GM19238 (cell line): ENCODE data around the gene ACP6.
"Not testable (repeated sequence)": the region's sequence is repeated elsewhere in the genome, so short reads cannot be mapped to it uniquely, and the experiment has no call there.

Experiments
- DNase-seq: peaks from one replicate; pipeline ENCODE4 v3.0.0; 2011; ENCODE audit warnings: low spot score; ENCODE audit not compliant: insufficient read length

ACP6 gene

GRCh38 chr1:147670319-147671001 is at the start of gene ACP6:
TSS of gene ACP6 (minus strand) at chr1:147670524. CDS start at chr1:147670048, 476 bp downstream.
- peak; percentile 88 for DNase-seq

DNA sequence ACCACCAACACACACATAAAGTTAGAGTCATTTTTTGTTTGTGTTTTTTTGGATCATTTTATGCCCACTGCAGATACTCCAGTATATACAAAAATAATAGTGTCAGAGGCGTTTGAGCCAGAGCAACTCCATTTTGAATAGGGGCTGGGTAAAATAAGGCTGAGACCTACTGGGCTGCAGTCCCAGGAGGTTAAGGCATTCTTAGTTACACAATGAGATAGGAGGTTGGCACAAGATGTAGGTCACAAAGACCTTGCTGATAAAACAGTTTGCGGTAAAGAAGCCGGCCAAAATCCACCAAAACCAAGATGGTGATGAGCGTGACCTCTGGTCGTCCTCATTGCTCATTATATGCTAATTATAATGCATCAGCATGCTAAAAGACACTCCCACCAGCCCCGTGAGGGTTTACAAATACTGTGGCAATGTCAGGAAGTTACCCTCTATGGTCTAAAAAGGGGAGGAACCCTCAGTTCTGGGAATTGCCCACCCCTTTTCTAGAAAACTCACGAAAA is 49.4 kb upstream of the ACP6 start:
- DNase-seq = no peak

GRCh38 chr1:147719029-147719698 is 48.8 kb upstream of the ACP6 start:
- DNase-seq = no peak

GRCh38 chr1:147717706-147718097 is 47.4 kb upstream of the ACP6 start:
- DNase-seq = no peak

DNA sequence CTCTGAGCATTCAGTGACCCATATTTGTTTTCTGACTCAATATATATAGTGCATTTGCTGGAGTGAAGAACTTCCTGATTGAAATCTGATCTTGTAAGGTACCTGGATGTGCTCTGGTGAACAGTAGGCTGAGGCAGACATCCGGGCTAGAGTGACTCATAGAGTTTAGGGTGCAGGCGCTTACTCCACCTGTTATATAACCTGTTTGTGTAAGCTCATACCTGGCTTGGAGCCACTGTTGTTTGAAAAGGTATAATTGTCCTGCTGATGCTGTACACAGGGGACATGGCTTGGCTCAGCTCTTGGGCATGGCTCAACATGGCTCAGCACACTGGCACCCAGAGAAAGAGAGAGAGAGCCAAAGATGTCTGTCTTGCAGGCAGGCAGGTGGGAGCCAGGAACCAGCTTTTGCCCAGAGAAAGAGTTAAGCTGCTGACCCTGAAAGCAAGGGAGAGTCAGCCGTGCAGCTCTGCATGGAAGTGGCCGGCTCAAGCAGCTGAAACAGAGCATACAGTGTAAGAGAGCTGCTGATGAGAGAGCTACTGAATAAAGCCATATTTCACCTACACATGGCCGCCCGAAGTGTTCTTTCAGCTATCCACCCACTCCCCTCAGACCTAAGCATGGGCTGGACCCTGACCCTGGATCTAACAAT is 46.9 kb upstream of the ACP6 start:
- no peak for DNase-seq

DNA sequence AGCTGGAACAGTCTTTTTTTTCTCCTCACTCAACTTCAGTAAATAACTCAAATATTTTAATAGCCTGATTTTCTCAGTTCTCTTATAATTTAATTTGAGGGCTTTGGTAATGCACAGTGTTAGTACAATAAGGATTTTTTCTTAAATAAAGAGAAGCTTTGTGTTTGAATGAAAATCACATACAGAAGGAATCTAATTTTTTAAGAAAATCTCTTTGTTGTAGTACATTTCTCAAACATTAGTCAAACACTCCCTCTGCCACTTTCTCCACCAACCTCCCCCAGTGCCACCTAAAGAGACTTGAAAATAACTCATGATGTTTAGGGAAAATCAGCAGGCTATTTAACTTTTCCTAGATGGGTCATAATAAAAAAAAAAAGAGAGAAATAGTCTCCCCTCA is 42.3 kb upstream of the ACP6 start:
- DNase-seq = no peak

DNA sequence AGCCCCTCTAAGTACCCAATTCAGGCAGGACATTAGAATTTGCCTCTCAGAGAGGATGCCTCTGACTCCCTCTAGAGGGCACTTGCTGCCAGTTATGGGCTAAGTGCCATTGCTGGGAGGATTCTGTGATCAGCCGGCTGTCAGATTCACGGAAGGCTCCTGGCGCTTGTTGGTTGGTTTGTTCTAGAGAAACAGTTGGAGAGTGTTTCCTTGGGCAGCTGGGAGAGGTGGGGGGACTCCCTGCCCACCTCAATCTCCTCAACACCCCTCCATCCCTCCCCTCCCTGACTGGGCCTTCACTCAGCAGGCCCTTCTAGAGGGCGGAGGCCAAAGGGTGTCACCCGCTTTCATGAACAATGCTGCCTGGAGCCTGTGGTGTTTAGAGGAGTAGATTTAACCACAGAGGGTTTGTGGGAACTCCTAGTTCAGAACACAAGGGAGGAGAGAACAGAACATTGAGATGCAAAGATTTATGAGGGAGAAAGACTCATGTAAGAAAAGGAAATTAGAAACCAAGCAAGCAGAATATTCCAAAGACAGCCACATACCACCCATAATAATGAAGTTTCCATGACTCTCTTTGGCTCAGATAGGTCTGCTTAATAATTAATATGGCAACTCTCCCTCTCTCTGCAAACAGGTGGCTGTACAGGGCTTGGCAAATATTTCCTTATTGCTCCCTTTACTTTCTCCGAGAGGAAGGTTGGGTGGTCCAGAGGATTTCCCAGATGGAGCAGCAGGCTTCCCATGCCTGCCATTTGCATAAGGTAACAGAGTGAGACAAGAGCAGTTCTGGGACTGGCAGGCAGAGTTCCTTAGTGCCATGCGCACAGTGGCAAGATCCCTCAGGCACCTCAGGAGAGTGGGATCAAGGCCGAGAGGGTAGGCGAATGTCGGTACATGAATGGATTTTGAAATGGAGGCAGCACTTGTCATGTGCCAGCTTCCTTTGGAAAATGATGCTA is 30.0 kb upstream of the ACP6 start:
- peak; percentile 35 for DNase-seq

GRCh38 chr1:147699686-147700041 is 29.3 kb upstream of the ACP6 start:
- DNase-seq = no peak

GRCh38 chr1:147683163-147683763 is 12.9 kb upstream of the ACP6 start:
- DNase-seq = no peak

DNA sequence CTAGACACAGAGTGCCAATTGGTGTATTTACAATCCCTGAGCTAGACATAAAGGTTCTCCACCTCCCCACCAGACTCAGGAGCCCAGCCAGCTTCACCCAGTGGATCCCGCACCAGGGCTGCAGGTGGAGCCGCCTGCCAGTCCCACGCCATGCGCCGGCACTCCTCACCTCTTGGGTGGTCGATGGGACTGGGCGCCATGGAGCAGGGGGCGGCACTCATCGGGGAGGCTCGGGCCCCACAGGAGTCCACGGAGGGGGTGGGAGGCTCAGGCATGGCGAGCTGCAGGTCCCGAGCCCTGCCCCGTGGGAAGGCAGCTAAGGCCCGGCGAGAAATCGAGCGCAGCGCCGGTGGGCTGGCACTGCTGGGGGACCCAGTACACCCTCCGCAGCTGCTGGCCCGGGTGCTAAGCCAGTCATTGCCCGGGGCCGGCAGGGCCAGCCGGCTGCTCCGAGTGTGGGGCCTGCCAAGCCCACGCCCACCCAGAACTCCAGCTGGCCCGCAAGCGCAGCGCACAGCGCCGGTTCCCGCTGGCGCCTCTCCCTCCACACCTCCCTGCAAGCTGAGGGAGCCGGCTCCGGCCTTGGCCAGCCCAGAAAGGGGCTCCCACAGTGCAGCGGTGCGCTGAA is 10.4 kb upstream of the ACP6 start:
- DNase-seq = not testable (repeated sequence)

- not testable (repeated sequence) for DNase-seq
Measured at GRCh38 chr1:147677681-147678080, 7.4 kb upstream of the ACP6 start.

DNA sequence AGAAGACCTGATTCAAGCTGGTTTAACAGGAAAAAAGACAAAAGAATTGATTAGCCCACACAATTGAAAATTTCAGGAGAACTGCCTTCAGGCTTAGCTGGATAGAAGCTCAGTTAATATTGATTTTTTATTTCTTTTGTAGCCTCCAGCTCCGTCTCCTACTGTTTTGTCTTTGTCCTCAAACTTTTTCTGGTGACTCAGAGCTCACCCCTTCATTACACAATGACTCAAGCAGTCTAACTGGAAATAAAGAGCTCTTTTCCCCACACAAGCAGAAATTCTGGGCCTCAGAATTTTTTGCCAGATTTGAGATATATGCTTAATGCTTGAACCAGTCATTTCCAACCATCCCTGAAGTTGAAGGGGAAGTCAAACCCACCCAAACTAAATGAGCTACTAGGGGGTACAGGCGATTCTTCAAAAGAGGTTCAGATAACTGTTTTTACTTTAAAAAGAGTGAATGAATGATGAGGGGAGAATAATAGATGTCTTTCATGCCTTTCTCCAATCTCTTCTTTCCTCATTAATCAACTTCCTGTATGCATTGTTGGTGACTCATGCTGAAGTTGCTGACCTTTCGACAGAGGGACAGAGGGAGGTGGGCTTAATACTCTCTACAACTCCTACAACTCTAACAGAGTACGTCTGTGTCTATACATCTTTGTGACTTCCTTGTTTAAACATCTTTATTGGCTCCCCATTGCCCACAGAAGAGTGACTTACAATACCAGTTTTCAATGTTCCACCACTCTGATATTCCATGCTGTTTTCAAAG is 6.2 kb upstream of the ACP6 start:
- no peak for DNase-seq

- DNase-seq = no peak
Measured at GRCh38 chr1:147673816-147674215, 3.5 kb upstream of the ACP6 start.

GRCh38 chr1:147673406-147673805 is 3.1 kb upstream of the ACP6 start:
- no peak for DNase-seq

DNA sequence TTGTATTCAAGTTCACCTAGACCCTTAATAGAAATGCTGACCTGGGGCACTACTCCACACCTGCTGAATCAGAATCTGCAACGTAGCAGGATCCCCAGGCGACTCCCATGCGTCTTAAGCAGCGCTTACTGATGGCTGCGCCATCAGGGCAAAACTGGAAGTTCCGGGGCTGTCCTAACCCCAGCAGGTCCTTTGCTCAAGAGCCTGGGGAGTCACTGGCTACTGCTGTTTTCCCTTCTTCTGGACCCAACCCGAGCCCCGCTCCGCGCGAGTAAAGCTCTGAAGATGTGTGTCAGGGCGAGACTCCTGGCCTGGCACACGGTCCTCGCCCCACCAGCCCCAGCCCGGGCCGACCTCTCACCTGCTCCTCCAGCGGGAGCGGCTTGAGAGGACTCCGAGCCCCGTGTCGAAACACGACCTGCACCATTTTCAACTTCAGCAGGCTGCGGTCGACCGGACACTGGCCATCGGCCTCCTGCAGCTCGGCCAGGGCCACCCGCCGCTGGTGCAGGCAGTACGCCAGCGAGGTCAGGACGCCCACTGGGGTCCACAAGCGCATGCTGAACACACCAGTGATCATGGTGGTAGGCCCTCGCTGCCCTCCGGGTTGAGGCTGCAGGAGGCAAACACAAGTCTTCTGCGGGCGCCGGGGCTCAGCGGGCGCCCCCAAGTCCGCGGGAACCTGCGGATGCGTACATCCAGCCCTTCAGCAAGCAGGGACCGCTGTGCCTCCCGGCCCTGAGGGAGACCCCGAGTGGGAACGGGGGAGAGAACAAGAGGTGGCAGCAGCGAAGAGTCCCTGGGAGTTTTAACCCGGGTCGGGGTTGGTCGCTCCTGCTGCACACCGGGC is 630 bp downstream of the ACP6 start:
- peak; percentile 23 for DNase-seq

DNA sequence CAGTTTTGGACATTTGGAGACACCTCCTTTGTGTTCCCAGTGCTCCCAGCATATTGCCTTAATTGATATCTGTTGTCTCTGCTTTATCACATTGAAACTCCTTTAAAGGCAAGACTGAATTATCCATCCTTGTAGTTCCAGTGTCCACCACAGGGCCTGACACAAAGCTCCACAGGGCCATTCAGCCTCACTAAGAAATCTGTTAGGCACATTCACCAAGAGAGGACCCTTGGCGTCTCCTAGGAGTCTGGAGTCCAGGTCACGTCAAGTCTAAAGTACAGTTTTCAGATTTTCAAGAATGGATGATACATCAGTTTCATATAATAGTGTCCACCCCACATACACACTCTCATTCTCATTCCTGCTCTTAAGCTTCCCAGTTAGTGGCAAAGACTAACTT is 4.8 kb downstream of the ACP6 start:
- no peak for DNase-seq

GRCh38 chr1:147664206-147664605 is 6.1 kb downstream of the ACP6 start:
- no peak for DNase-seq

GRCh38 chr1:147654511-147654910 is 15.8 kb downstream of the ACP6 start:
- no peak for DNase-seq

DNA sequence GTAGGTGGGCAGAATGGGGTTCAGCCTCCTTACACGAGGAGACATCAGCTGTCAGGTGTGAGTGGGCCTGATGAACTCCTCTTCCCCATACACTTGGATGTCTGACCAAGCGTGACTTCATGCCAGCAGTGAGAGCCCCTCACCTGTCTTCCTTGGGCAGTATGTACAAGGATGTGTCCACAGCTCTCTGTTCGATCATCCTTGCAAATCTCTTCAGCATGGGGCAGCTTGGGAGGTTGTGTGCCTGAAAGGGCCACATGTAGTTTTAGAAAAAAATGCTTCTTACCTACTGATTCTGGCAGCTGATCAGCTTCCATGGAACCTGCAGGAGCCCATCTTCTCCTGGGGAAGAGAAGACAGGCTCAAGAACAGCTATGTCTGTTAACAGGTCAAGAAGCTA is 18.0 kb downstream of the ACP6 start:
- DNase-seq = no peak
